ENCODE results near the gene PDE12. TPM values are rescaled to one million over a fixed set of nuclear protein-coding genes. Genes with fewer than 3 reads are reported as not detected.
A peak's percentile ranks its signal among the peaks of the same experiment; 100 is the strongest.
"Not testable (repeated sequence)": the region's sequence is repeated elsewhere in the genome, so short reads cannot be mapped to it uniquely, and the experiment has no call there.

The PDE12 gene
- total and polyA plus RNA-seq, 11 donors = 2.7 to 14.6 (median 12.6) TPM

GRCh38 chr3:57598765-57599360, 42.8 kb downstream of the PDE12 start:
- H3K4me3 ChIP-seq = peak overlapping the region in 11 of 12 donors; percentile 26 to 96 (median 79)
- intact Hi-C loops (cut with DNase I) = loop anchor here in 6 of 10 donors (5.0 kb wide), 3 partner anchors 42 to 158 kb away; partner anchors contain the start of genes DENND6A (in 3 of the 6), SLMAP (in 3 of the 6) and PDE12 (in 1 of the 6)
- H3K4me1 ChIP-seq = peaks cover 7 to 39% (median 34%) of the 10 kb centered on the region in 12 donors
- peaks cover 0 to 15% (median 7%) of the 10 kb centered on the region in 9 donors for H3K36me3 ChIP-seq
- no peak for DNase-seq
- no peaks in the 10 kb centered on the region for H3K27me3 ChIP-seq
- TF ChIP-seq, protein P1, sequence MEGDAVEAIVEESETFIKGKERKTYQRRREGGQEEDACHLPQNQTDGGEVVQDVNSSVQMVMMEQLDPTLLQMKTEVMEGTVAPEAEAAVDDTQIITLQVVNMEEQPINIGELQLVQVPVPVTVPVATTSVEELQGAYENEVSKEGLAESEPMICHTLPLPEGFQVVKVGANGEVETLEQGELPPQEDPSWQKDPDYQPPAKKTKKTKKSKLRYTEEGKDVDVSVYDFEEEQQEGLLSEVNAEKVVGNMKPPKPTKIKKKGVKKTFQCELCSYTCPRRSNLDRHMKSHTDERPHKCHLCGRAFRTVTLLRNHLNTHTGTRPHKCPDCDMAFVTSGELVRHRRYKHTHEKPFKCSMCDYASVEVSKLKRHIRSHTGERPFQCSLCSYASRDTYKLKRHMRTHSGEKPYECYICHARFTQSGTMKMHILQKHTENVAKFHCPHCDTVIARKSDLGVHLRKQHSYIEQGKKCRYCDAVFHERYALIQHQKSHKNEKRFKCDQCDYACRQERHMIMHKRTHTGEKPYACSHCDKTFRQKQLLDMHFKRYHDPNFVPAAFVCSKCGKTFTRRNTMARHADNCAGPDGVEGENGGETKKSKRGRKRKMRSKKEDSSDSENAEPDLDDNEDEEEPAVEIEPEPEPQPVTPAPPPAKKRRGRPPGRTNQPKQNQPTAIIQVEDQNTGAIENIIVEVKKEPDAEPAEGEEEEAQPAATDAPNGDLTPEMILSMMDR (IDR thresholded peaks at IDR 0.05) = no peak
- TF ChIP-seq POLR2A (IDR thresholded peaks at IDR 0.05) = no peak
- no peak for ATAC-seq
- no peaks in the 10 kb centered on the region for H3K9me3 ChIP-seq
- peak overlapping the region in 11 of 12 donors; percentile 67 to 99 (median 98) for H3K27ac ChIP-seq
- 48 to 55% (median 52%) methylated on average over 5 of the region's 5 CpGs for whole genome bisulfite sequencing, 4 donors

GRCh38 chr3:57600195-57600594, 44.1 kb downstream of the PDE12 start:
- H3K9me3 ChIP-seq = peaks cover 0 to 3% (median 0%) of the 10 kb centered on the region in 12 donors

DNA sequence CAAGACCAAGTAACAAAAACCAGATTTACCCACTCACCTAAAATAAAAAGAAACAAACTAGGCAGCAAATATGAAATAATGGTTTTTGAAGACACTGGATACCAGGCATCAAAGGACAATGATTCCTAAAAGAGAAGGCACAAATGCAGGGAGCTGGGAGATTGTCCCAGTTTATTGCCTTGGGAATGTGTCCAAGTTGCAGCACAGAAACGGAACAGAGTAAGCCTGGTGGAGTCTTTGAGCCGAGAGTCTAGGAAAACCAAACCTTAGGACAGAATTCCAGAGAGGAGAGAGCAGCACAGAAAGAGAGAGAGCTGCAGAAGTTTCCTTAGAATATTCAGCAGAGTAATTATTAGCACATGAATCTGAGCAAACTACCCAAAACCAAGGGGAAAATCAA, 48.9 kb downstream of the PDE12 start:
- Histone ChIP-seq H3K9me3 (peaks cover 0 to 28% (median 1%) of the 10 kb centered on the region in 12 donors), H3K27ac (no peak overlapping the region), H3K36me3 (peaks cover 0 to 23% (median 8%) of the 10 kb centered on the region in 9 donors), H3K27me3 (no peaks in the 10 kb centered on the region), H3K4me3 (no peak overlapping the region), H3K4me1 (no peaks in the 10 kb centered on the region)
- 76 to 94% (median 88%) methylated on average over 2 of the region's 2 CpGs for WGBS, 4 donors
- ATAC-seq (no peak), DNase-seq (no peak)
- TF ChIP-seq POLR2A (IDR thresholded peaks at IDR 0.05) = no peak
- intact Hi-C loops (cut with DNase I) = no loop called here

More at GRCh38 chr3:57600195-57600594, 44.1 kb downstream of the PDE12 start:
- no peak for ATAC-seq
- Histone ChIP-seq H3K27ac (no peak overlapping the region), H3K4me1 (peaks cover 0 to 25% (median 21%) of the 10 kb centered on the region in 12 donors), H3K36me3 (peaks cover 0 to 15% (median 7%) of the 10 kb centered on the region in 9 donors), H3K4me3 (no peak overlapping the region), H3K27me3 (no peaks in the 10 kb centered on the region)
- intact Hi-C loops (cut with DNase I) = no loop called here
- TF ChIP-seq, protein P1 (IDR thresholded peaks at IDR 0.05) = no peak
- TF ChIP-seq POLR2A (IDR thresholded peaks at IDR 0.05) = no peak
- 97 to 100% (median 98%) methylated on average over 2 of the region's 2 CpGs for WGBS, 4 donors
- no peak for DNase-seq

GRCh38 chr3:57605683-57606082, 49.6 kb downstream of the PDE12 start:
- ATAC-seq (no peak), DNase-seq (no peak)
- H3K4me1 ChIP-seq = no peaks in the 10 kb centered on the region
- intact Hi-C loops (cut with DNase I) = no loop called here
- H3K4me3 ChIP-seq = no peak overlapping the region
- H3K9me3 ChIP-seq = peaks cover 0 to 29% (median 1%) of the 10 kb centered on the region in 12 donors
- TF ChIP-seq, protein P1 (IDR thresholded peaks at IDR 0.05) = no peak
- TF ChIP-seq POLR2A (IDR thresholded peaks at IDR 0.05) = no peak
- no peaks in the 10 kb centered on the region for H3K27me3 ChIP-seq
- H3K27ac ChIP-seq = no peak overlapping the region
- H3K36me3 ChIP-seq = peaks cover 0 to 23% (median 8%) of the 10 kb centered on the region in 9 donors

DNA sequence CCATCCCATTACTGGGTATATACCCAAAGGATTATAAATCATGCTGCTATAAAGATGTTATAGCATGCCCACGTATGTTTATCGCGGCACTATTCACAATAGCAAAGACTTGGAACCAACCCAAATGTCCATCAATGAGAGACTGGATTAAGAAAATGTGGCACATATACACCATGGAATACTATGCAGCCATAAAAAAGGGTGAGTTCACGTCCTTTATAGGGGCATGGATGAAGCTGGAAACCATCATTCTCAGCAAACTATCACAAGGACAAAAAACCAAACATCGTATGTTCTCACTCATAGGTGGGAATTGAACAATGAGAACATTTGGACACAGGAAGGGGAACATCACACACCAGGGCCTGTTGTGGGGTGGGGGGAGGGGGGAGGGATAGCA, 55.8 kb downstream of the PDE12 start:
- H3K27ac ChIP-seq; intact Hi-C loops (cut with DNase I); H3K4me1 ChIP-seq; ATAC-seq; DNase-seq; H3K27me3 ChIP-seq; H3K4me3 ChIP-seq: not testable (repeated sequence)
- Histone ChIP-seq H3K36me3 (peaks cover 0 to 11% (median 0%) of the 10 kb centered on the region in 9 donors), H3K9me3 (peaks cover 0 to 20% (median 0%) of the 10 kb centered on the region in 12 donors)
- 93 to 98% (median 97%) methylated on average over 5 of the region's 5 CpGs for WGBS, 4 donors
